ENCODE measurements around the gene UVRAG. TPM values are rescaled to one million over a fixed set of nuclear protein-coding genes. Genes with fewer than 3 reads are reported as not detected.

The UVRAG gene
- total RNA-seq, 2 donors from 2014 or later = 12.8 to 13.7 TPM

DNA sequence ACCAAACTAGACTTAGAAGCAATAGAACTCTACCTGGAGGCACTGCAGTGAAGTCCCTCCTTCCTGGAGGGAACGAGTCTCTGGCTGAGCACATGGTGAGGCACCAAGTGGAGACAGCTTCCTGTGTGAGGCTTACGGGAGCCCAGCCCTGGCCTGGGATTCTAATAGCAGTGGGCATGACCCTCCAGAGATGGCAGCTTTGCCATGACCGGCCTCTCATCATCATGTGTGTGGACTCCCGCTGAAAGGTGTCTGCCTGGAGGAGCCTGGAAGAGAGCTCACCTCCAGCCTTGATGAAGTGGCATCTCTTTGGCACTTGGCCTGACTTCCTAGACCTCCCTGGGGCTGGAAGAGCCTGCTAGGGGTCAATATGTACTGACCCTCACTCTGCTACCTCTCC lies 38.5 kb upstream of the UVRAG start:
- H3K4me1 ChIP-seq = no peaks in the 10 kb centered on the region
- no peak overlapping the region for H3K4me3 ChIP-seq
- no peak overlapping the region for H3K9ac ChIP-seq (ENCODE audit: low read depth in 2 of 2, low read length in 2 of 2)
- intact Hi-C loops (cut with DNase I) = no loop called here
- no peaks in the 10 kb centered on the region for H3K36me3 ChIP-seq
- H3K27ac ChIP-seq = no peak overlapping the region
- H3K9me3 ChIP-seq = no peaks in the 10 kb centered on the region
- no peaks in the 10 kb centered on the region for H3K27me3 ChIP-seq
- TF ChIP-seq, protein P1, sequence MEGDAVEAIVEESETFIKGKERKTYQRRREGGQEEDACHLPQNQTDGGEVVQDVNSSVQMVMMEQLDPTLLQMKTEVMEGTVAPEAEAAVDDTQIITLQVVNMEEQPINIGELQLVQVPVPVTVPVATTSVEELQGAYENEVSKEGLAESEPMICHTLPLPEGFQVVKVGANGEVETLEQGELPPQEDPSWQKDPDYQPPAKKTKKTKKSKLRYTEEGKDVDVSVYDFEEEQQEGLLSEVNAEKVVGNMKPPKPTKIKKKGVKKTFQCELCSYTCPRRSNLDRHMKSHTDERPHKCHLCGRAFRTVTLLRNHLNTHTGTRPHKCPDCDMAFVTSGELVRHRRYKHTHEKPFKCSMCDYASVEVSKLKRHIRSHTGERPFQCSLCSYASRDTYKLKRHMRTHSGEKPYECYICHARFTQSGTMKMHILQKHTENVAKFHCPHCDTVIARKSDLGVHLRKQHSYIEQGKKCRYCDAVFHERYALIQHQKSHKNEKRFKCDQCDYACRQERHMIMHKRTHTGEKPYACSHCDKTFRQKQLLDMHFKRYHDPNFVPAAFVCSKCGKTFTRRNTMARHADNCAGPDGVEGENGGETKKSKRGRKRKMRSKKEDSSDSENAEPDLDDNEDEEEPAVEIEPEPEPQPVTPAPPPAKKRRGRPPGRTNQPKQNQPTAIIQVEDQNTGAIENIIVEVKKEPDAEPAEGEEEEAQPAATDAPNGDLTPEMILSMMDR (IDR thresholded peaks at IDR 0.05) = no peak
- DNase-seq = no peak

DNA sequence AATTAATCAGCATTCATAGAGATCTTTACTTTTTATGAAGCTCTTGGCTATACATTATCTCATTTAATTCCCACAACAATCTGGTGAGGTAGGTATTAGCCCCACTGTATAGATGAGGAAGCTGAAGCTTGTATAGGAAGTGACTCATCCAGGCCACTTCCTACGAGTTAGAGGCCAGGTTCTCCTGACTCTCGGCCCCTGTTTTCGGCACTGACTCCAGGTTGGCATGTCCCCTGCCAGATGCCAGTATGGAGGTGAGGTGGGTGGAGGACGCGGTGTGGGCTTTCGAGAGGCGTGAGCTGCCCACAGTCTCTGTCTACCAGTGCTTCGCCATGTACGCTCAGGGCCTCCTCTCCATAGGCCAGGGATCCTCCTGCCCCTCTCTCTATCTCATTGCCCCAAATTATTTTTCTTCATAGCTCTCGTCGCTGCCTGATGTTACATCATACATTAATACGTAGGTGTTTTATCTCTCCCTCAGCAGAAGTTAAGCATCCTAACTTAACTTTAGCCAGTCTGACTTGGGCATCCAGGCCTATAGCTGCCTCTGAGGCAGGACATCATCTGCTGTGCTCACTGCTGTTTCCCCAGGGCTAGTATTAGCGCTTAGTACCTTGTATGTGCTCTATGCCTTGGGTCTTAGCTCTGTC lies 37.4 kb upstream of the UVRAG start:
- no peak for DNase-seq
- Histone ChIP-seq H3K4me3 (no peak overlapping the region), H3K9ac (ENCODE audit: low read depth in 2 of 2, low read length in 2 of 2) (no peak overlapping the region)

DNA sequence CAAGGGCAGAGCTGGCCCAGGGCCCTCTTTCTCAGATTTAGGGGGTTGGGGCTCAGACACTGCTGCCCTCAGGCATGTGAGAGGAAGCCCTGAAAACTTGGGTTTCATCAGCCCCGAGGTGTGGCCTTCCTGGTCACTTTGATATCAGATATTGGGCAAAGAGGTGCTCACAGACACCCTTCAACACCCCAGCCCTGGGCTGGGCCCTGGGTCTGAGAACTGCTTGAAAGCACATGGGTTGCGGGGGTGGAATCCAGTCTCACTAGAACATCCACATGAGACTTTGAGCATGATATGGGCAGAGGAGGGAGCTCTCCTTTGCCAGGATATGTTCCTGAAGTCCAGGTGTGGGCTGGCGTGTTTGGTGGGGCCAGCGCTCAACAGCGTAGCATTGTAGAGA lies 36.0 kb upstream of the UVRAG start:
- no peaks in the 10 kb centered on the region for H3K9me3 ChIP-seq
- H3K36me3 ChIP-seq = no peaks in the 10 kb centered on the region
- no peaks in the 10 kb centered on the region for H3K27me3 ChIP-seq
- DNase-seq = no peak
- H3K4me3 ChIP-seq = no peak overlapping the region
- TF ChIP-seq, protein P1 (IDR thresholded peaks at IDR 0.05) = no peak
- no peak overlapping the region for H3K9ac ChIP-seq (ENCODE audit: low read depth in 2 of 2, low read length in 2 of 2)
- intact Hi-C loops (cut with DNase I) = no loop called here
- H3K4me1 ChIP-seq = no peaks in the 10 kb centered on the region
- no peak overlapping the region for H3K27ac ChIP-seq

More for the DNA sequence above, 37.4 kb upstream of the UVRAG start:
- Histone ChIP-seq H3K27me3 (no peaks in the 10 kb centered on the region), H3K9me3 (no peaks in the 10 kb centered on the region), H3K4me1 (no peaks in the 10 kb centered on the region), H3K27ac (no peak overlapping the region), H3K36me3 (no peaks in the 10 kb centered on the region)
- TF ChIP-seq, protein P1 (IDR thresholded peaks at IDR 0.05) = no peak
- intact Hi-C loops (cut with DNase I) = no loop called here

- H3K9me3 ChIP-seq = no peaks in the 10 kb centered on the region
- H3K27ac ChIP-seq = no peak overlapping the region
- H3K36me3 ChIP-seq = no peaks in the 10 kb centered on the region
- H3K4me1 ChIP-seq = no peaks in the 10 kb centered on the region
- DNase-seq = no peak
- TF ChIP-seq, protein P1 (IDR thresholded peaks at IDR 0.05) = no peak
- intact Hi-C loops (cut with DNase I) = loop anchor here (10.0 kb wide), 1 partner anchor 45 kb away; no protein-coding TSS in a partner anchor
- no peaks in the 10 kb centered on the region for H3K27me3 ChIP-seq
- H3K9ac ChIP-seq (ENCODE audit: low read depth in 2 of 2, low read length in 2 of 2) = no peak overlapping the region
- H3K4me3 ChIP-seq = no peak overlapping the region
Observed at GRCh38 chr11:75779960-75780359, 35.0 kb upstream of the UVRAG start.

- TF ChIP-seq, protein P1 (IDR thresholded peaks at IDR 0.05) = no peak
- Histone ChIP-seq H3K36me3 (no peaks in the 10 kb centered on the region), H3K27ac (no peak overlapping the region), H3K9me3 (no peaks in the 10 kb centered on the region), H3K9ac (ENCODE audit: low read depth in 2 of 2, low read length in 2 of 2) (no peak overlapping the region), H3K27me3 (no peaks in the 10 kb centered on the region), H3K4me1 (no peaks in the 10 kb centered on the region), H3K4me3 (no peak overlapping the region)
- no peak for DNase-seq
- intact Hi-C loops (cut with DNase I) = loop anchor here (10.0 kb wide), 1 partner anchor 46 kb away; no protein-coding TSS in a partner anchor
Observed at GRCh38 chr11:75780888-75781287, 34.1 kb upstream of the UVRAG start.
